OCI-LY7 (cell line): ENCODE measurements around the gene C14orf132. TPM values are rescaled to one million over a fixed set of nuclear protein-coding genes. Genes with fewer than 3 reads are reported as not detected.

Experiments used
- BruUV-seq: library from RNA; stranded (reverse); fragments of 400-500 nt; replicated peaks from 2 replicates; lab custom pipeline; 2021; lab: Mats Ljungman, UMichigan
- CTCF ChIA-PET: fragments of 300-600 bp; sonication (Branson Sonifier 250); formaldehyde crosslinking; loops from one replicate; lab custom pipeline; 2022; ENCODE audit warnings: antibody characterized with exemption; ENCODE audit not compliant: unreplicated experiment; lab: Charles Lee
- POLR2A ChIA-PET: fragments of 300-600 bp; sonication (Branson Sonifier 250); formaldehyde crosslinking; loops from one replicate; lab custom pipeline; 2022; ENCODE audit warnings: antibody characterized with exemption; lab: Charles Lee
- DNase-seq: peaks from one replicate; pipeline ENCODE4 v3.0.0-alpha.2; 2015; ENCODE audit warnings: low spot score
- H2AFZ ChIP-seq: fragments of 200-600 bp; sonication (generic), shearing (Covaris generic); 2 replicates; pipeline ENCODE4 v1.6.1; 2014; ENCODE audit warnings: mild to moderate bottlenecking, antibody characterized with exemption, low read length, moderate library complexity
- H3K27ac ChIP-seq: fragments of 200-600 bp; sonication (generic); 2 replicates; pipeline ENCODE4 v1.5.1; 2014; ENCODE audit warnings: mixed run types, low read depth, mild to moderate bottlenecking, moderate library complexity, low read length, inconsistent platforms; ENCODE audit not compliant: poor library complexity, severe bottlenecking
- H3K36me3 ChIP-seq: fragments of 200-600 bp; sonication (generic); 2 replicates; pipeline ENCODE4 v1.6.1; 2014; ENCODE audit warnings: mild to moderate bottlenecking, antibody characterized with exemption, low read length, moderate library complexity, mixed read lengths; ENCODE audit not compliant: insufficient read depth
- H3K4me1 ChIP-seq: fragments of 200-600 bp; sonication (generic); 2 replicates; pipeline ENCODE4 v1.5.1; 2014; ENCODE audit warnings: mild to moderate bottlenecking, low read length; ENCODE audit not compliant: insufficient read depth, poor library complexity, severe bottlenecking
- H3K4me2 ChIP-seq: fragments of 200-600 bp; sonication (generic); 2 replicates; pipeline ENCODE4 v1.6.1; 2014; ENCODE audit warnings: mild to moderate bottlenecking, low read length
- H3K4me3 ChIP-seq: fragments of 200-600 bp; sonication (generic); 2 replicates; pipeline ENCODE4 v1.5.1; 2014; ENCODE audit warnings: mild to moderate bottlenecking, low read depth, low read length; ENCODE audit not compliant: poor library complexity, severe bottlenecking
- H3K79me2 ChIP-seq: fragments of 200-600 bp; sonication (generic); 2 replicates; pipeline ENCODE4 v1.6.1; 2016; ENCODE audit warnings: low read depth, mild to moderate bottlenecking, low read length, moderate library complexity, mixed read lengths; ENCODE audit not compliant: insufficient read depth
- H3K9me2 ChIP-seq: fragments of 200-600 bp; sonication (generic); 2 replicates; pipeline ENCODE4 v1.6.1; 2016; ENCODE audit warnings: mild to moderate bottlenecking, low read length, mixed read lengths; ENCODE audit not compliant: insufficient read depth
- H3K9me3 ChIP-seq: fragments of 200-600 bp; sonication (generic); 2 replicates; pipeline ENCODE4 v1.6.1; 2014; ENCODE audit warnings: mild to moderate bottlenecking, mixed run types, low read length, mixed read lengths
- H4K20me1 ChIP-seq: fragments of 200-600 bp; sonication (generic); 2 replicates; pipeline ENCODE4 v1.6.1; 2014; ENCODE audit warnings: mild to moderate bottlenecking, antibody characterized with exemption, low read length, moderate library complexity, mixed read lengths; ENCODE audit not compliant: insufficient read depth
- CTCF ChIP-seq: fragments of 200-600 bp; sonication (generic); conservative IDR thresholded peaks from 2 replicates; pipeline ENCODE4 v1.5.1; 2014; ENCODE audit warnings: mild to moderate bottlenecking, antibody characterized with exemption, low read length, moderate library complexity, mixed read lengths
- EZH2phosphoT487 ChIP-seq: fragments of 200-600 bp; sonication (generic); IDR thresholded peaks from 2 replicates; pipeline ENCODE4 v1.6.1; 2018; ENCODE audit warnings: low read depth, borderline replicate concordance, mild to moderate bottlenecking, mixed run types, antibody characterized with exemption, low read length, moderate library complexity, mixed read lengths
- intact Hi-C: fragments of 100-400 bp; cut with micrococcal nuclease; formaldehyde crosslinking; loops from one replicate; pipeline ENCODE4 v1.10.0; 2022; ENCODE audit not compliant: unreplicated experiment
- total RNA-seq, 2 experiments: library from RNA; depleted of rRNA in 1 of 2; stranded (reverse); fragments of >200 nt in 1 of 2; shearing (Covaris generic) in 1 of 2; gene quantifications; 2 replicates each; pipeline ENCODE4 v1.2.3, GENCODE V29; 2014 to 2022

C14orf132 gene
- total RNA-seq, 2 experiments from 2014 or later, result 0.27 TPM; not detected in 1

DNA sequence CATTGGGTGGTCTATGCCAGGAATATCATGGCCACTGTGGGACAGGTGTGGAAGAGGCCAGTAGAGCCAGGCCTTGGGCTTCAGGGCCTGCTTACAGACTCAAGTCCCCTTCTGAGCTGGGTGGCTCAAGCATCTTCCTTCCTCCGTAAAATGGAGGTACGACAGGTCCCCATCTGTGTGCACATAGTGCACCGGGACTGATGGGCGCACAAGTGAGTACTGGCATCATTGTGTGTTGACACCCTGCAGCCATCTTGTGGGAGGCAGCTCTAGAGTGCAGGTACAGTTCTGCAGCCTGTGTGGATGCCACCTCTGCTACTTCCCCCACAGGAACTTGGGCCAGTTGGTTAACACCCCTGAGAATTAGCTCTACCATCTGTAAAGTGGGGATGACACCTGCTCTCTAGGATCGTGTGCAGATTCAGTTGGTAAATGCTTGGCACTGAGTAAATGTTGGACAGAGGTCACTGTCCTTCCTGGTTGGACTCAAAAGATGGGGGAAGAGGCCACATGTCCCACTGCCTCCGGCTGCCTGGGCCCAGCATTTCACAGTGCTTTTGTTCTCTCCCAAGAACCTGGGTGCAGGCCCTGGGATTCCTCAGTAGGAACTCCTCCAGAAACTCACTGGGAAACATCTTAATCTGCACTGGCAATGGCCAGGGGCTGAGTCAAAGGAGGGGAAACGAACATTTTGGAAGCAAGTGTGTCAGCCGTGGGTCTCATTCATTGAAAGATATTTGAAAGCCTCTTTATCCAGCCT lies 70.6 kb downstream of the C14orf132 start:
- Histone ChIP-seq H3K36me3 (no peaks in the 10 kb centered on the region), H3K4me2 (no peak overlapping the region), H3K9me3 (no peaks in the 10 kb centered on the region), H3K79me2 (no peaks in the 10 kb centered on the region), H4K20me1 (no peaks in the 10 kb centered on the region), H3K27ac (no peak overlapping the region), H2AFZ (no peak overlapping the region), H3K4me1 (no peaks in the 10 kb centered on the region), H3K9me2 (no peaks in the 10 kb centered on the region), H3K4me3 (no peak overlapping the region)
- ChIA-PET CTCF (interaction anchor here (1.6 kb wide), 1 partner anchor 9 kb away, joined by 4 read pairs; no protein-coding TSS in a partner anchor), POLR2A (no interaction called here)
- DNase-seq, result no peak
- intact Hi-C loops, result no loop called here
- TF ChIP-seq EZH2phosphoT487 (no peak), CTCF (no peak)
- no TSS peak for BruUV-seq

DNA sequence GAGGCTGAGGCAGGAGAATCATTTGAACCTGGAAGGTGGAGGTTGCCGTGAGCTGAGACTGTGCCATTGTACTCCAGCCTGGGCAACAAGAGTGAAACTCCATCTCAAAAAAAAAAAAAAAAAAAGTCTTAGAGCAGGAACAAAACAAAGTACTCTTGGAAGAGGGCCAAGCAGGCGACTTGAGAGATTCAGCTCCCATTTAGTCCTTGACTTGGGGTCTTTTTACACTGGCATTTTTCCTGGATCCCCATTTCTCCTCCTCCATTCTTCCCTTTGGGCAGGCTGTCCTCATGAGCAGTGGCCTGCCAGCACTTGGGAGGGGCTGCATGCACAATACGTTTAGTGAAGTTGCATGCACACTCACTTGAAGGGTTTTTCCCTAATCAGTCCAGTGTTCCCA lies 72.9 kb downstream of the C14orf132 start:
- DNase-seq, result no peak
- H3K4me1 ChIP-seq, result no peaks in the 10 kb centered on the region
- CTCF ChIA-PET, result no interaction called here

More for the DNA sequence above, 72.9 kb downstream of the C14orf132 start:
- Histone ChIP-seq H4K20me1 (no peaks in the 10 kb centered on the region), H3K4me2 (no peak overlapping the region), H3K4me3 (no peak overlapping the region), H3K27ac (no peak overlapping the region), H3K79me2 (no peaks in the 10 kb centered on the region), H3K9me3 (no peaks in the 10 kb centered on the region), H2AFZ (no peak overlapping the region), H3K36me3 (no peaks in the 10 kb centered on the region), H3K9me2 (no peaks in the 10 kb centered on the region)
- POLR2A ChIA-PET, result interaction anchor here (0.7 kb wide), 1 partner anchor 1830 kb away, joined by 9 read pairs; no protein-coding TSS in a partner anchor
- TF ChIP-seq EZH2phosphoT487, result no peak
- no peak for TF ChIP-seq CTCF
- BruUV-seq, result no TSS peak
- intact Hi-C loops, result no loop called here
